Lower leg skin (tissue), 4 donors: ENCODE data around the gene DOCK11. TPM values are rescaled to one million over a fixed set of nuclear protein-coding genes. Genes with fewer than 3 reads are reported as not detected.
A peak's percentile ranks its signal among the peaks of the same experiment; 100 is the strongest.

Source experiments
- DNase-seq, 2 donors: peaks; one replicate each; pipeline ENCODE4 v3.0.0-alpha.2; 2019; ENCODE audit warnings: low spot score in 2 of 2
- H3K4me3 ChIP-seq: fragments of 200-600 bp; sonication (generic); 2 replicates; pipeline ENCODE4 v1.5.1; 2017; ENCODE audit warnings: mild to moderate bottlenecking, low read depth; ENCODE audit not compliant: poor library complexity, severe bottlenecking
- CTCF ChIP-seq, 3 donors: fragments of 450-650 bp; IDR thresholded peaks; one replicate each; pipeline ENCODE4 v1.5.1; 2016; ENCODE audit warnings: antibody characterized with exemption in 3 of 3, mild to moderate bottlenecking in 3 of 3, moderate library complexity in 2 of 3
- POLR2A ChIP-seq, 2 donors: fragments of 450-650 bp; IDR thresholded peaks; one replicate each; pipeline ENCODE4 v1.6.1; 2016 to 2017; ENCODE audit warnings: antibody characterized with exemption in 2 of 2, mild to moderate bottlenecking in 1 of 2, moderate library complexity in 1 of 2
- WGBS, 2 donors: methylation state at CpG; one replicate each; pipeline ENCODE4 v1.1.5; 2018; 5-methylcytosine and 5-hydroxymethylcytosine counted together
- intact Hi-C: fragments of 100-400 bp; cut with DNase I; formaldehyde crosslinking; loops from one replicate; pipeline ENCODE4 v1.15.0; 2023; ENCODE audit warnings: low total_unique reads
- total RNA-seq, 4 donors: library from RNA; depleted of rRNA; stranded (reverse); fragments of >200 nt; gene quantifications; one replicate each; pipeline ENCODE4 v1.1.0, GENCODE V29; 2016

DOCK11 gene
- total RNA-seq, 4 donors from 2014 or later = 3.5 to 11.1 (median 5.5) TPM

DNA sequence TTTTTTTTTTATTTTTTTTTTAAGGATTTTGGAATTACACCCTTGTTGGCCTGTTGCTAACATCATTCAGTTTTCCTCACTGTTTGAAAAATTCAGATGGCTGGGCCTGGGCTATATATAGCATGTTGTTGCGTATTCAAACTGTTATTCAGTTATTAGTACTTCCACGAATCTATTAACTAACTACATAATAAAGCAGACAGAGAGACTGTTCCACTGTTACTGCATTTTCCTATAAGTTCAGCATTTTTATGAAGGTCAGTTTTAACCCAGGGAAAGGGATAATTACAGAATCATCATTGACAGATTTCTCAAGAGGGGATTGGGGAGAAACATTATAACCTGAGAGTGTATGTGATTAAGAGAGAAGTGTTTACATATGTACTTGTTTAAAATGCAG is 3.1 kb downstream of the DOCK11 start:
- intact Hi-C loops = no loop called here
- H3K4me3 ChIP-seq = no peak overlapping the region
- no peak for DNase-seq
- TF ChIP-seq CTCF (IDR thresholded peaks at IDR 0.05) = no peak
- no peak for TF ChIP-seq POLR2A (IDR thresholded peaks at IDR 0.05)
- WGBS, 2 donors = 71 to 74% methylated on average over 2 of the region's 2 CpGs

GRCh38 chrX:118499295-118499694 is 3.7 kb downstream of the DOCK11 start:
- TF ChIP-seq POLR2A (IDR thresholded peaks at IDR 0.05) (no peak), CTCF (IDR thresholded peaks at IDR 0.05) (no peak)
- 68 to 89% methylated on average over 15 of the region's 15 CpGs for WGBS, 2 donors
- DNase-seq = peak in 1 of 2 donors; percentile 73
- H3K4me3 ChIP-seq = no peak overlapping the region
- intact Hi-C loops = no loop called here

GRCh38 chrX:118502161-118502789 is 6.7 kb downstream of the DOCK11 start:
- no peak for TF ChIP-seq POLR2A (IDR thresholded peaks at IDR 0.05)
- no peak for TF ChIP-seq CTCF (IDR thresholded peaks at IDR 0.05)
- H3K4me3 ChIP-seq = no peak overlapping the region
- 65 to 73% methylated on average over 6 of the region's 6 CpGs for WGBS, 2 donors
- DNase-seq = no peak
- intact Hi-C loops = no loop called here

DNA sequence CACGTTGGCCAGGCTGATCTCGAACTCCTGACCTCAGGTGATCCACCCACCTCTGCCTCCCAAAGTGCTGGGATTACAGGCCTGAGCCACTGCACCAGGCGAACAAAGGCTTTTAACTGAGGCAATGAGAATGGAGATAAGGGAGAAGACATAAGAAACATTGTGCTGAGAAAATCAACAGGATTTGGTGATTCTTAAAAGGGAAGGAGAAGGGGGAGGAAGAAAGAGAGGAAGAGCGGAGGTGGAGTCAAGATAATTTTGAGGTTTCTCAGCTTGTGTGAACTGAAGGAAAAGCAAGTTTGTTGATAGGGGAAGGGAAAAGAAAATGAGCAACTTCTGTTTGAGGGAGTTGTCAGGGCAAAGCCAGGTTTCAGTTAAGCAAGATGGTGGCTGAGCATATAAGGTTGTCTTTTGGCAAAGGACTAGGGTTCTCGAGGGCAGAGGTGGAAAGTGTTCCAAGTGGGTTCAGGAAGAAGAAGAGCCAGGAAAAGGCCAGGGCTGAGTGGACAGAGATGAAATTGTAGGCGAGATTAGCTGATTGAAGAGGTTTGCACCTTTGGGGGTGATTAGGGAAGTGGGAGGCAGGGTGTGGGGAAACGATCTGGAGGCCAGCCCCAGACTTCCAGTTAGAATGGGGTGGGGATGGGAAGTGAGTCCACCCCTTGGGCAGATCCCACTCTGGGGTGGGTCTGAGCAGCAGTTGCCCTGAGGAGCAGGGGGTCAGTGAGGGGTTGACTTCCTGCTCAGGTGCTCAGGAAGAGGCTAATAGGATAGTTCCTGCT is 7.8 kb downstream of the DOCK11 start:
- intact Hi-C loops = no loop called here
- no peak for DNase-seq
- H3K4me3 ChIP-seq = no peak overlapping the region
- no peak for TF ChIP-seq POLR2A (IDR thresholded peaks at IDR 0.05)
- no peak for TF ChIP-seq CTCF (IDR thresholded peaks at IDR 0.05)
- WGBS, 2 donors = 45 to 55% methylated on average over 7 of the region's 7 CpGs

DNA sequence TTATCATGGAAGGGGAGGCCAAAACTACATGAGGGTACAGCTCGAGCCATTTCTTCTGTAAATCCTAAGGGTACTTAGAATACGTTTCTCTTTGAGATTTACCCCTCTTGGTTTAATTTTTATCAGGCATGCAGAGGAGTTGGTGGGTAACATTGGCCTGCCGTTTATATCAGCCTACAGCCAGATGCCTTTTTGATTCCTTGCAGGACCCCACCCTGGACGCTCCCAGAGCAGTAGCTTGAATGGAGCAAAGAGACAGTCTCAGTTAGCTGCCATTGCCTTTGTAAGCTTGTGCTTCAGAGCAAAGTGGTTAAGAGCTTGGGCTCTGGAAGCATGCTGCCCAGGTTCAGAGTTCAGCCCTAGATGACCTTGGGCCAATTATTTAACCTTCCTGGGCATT is 9.0 kb downstream of the DOCK11 start:
- intact Hi-C loops = no loop called here
- DNase-seq = no peak
- 77 to 83% methylated on average over 4 of the region's 4 CpGs for WGBS, 2 donors
- TF ChIP-seq CTCF (IDR thresholded peaks at IDR 0.05) = no peak
- no peak for TF ChIP-seq POLR2A (IDR thresholded peaks at IDR 0.05)
- no peak overlapping the region for H3K4me3 ChIP-seq
